Activated naive CD8-positive, alpha-beta T cell treated with anti-CD3 and anti-CD28 coated beads, Interleukin-2, amount 50 U/mL, for 24 hours (primary cell): ENCODE data around the gene CCDC57.

Experiments used
- ATAC-seq: fragments of 150-1000 bp; cut with Tn5 transposase; one replicate; pipeline ENCODE4 v1.10.0; 2021
- DNase-seq: peaks from one replicate; pipeline ENCODE4 v3.0.0; 2021
- H3K27ac Mint-ChIP-seq: one replicate; pipeline ENCODE4 v1.8.0; 2021; ENCODE audit warnings: mild to moderate bottlenecking, mixed read lengths
- H3K27me3 Mint-ChIP-seq: one replicate; pipeline ENCODE4 v1.8.0; 2021; ENCODE audit warnings: mixed read lengths
- H3K36me3 Mint-ChIP-seq: one replicate; pipeline ENCODE4 v1.8.0; 2021; ENCODE audit warnings: low read depth, mixed read lengths
- H3K4me1 Mint-ChIP-seq: one replicate; pipeline ENCODE4 v1.8.0; 2021; ENCODE audit warnings: mixed read lengths
- H3K4me3 Mint-ChIP-seq: one replicate; pipeline ENCODE4 v1.8.0; 2021; ENCODE audit warnings: mild to moderate bottlenecking, moderate library complexity, mixed read lengths
- H3K9me3 Mint-ChIP-seq: one replicate; pipeline ENCODE4 v1.8.0; 2021; ENCODE audit warnings: mixed read lengths

Gene CCDC57

GRCh38 chr17:82242698-82242976 is 30.0 kb upstream of the CCDC57 start:
- Mint-ChIP-seq H3K9me3 (no peaks in the 10 kb centered on the region), H3K36me3 (peaks cover 26% of the 10 kb centered on the region), H3K4me1 (peaks cover 43% of the 10 kb centered on the region), H3K27ac (peak overlapping the region; percentile 46), H3K27me3 (no peaks in the 10 kb centered on the region), H3K4me3 (no peak overlapping the region)
- ATAC-seq, result no peak
- DNase-seq, result no peak

- Mint-ChIP-seq H3K4me1 (peaks cover 42% of the 10 kb centered on the region), H3K9me3 (no peaks in the 10 kb centered on the region), H3K4me3 (peak overlapping the region; percentile 48), H3K27me3 (no peaks in the 10 kb centered on the region), H3K27ac (peak overlapping the region; percentile 73), H3K36me3 (peaks cover 20% of the 10 kb centered on the region)
- ATAC-seq (peak; percentile 11), DNase-seq (no peak)
These were observed 29.5 kb upstream of the CCDC57 start for GRCh38 chr17:82241926-82242697.

GRCh38 chr17:82241183-82241925 is 28.7 kb upstream of the CCDC57 start:
- peak overlapping the region; percentile 48 for H3K4me3 Mint-ChIP-seq
- H3K27me3 Mint-ChIP-seq, result no peaks in the 10 kb centered on the region
- H3K4me1 Mint-ChIP-seq, result peaks cover 42% of the 10 kb centered on the region

GRCh38 chr17:82240506-82241182 is 28.0 kb upstream of the CCDC57 start:
- Mint-ChIP-seq H3K4me3 (no peak overlapping the region), H3K9me3 (no peaks in the 10 kb centered on the region), H3K36me3 (peaks cover 20% of the 10 kb centered on the region), H3K27me3 (no peaks in the 10 kb centered on the region), H3K27ac (peak overlapping the region; percentile 42), H3K4me1 (peaks cover 46% of the 10 kb centered on the region)
- ATAC-seq, result no peak
- DNase-seq, result no peak

More at GRCh38 chr17:82241183-82241925, 28.7 kb upstream of the CCDC57 start:
- H3K36me3 Mint-ChIP-seq, result peaks cover 20% of the 10 kb centered on the region
- peak overlapping the region; percentile 73 for H3K27ac Mint-ChIP-seq
- DNase-seq, result peak; percentile 70
- peak; percentile 65 for ATAC-seq
- H3K9me3 Mint-ChIP-seq, result no peaks in the 10 kb centered on the region

- H3K27me3 Mint-ChIP-seq, result no peaks in the 10 kb centered on the region
- H3K36me3 Mint-ChIP-seq, result peaks cover 16% of the 10 kb centered on the region
- no peak for ATAC-seq
- no peaks in the 10 kb centered on the region for H3K9me3 Mint-ChIP-seq
- H3K27ac Mint-ChIP-seq, result no peak overlapping the region
- no peak for DNase-seq
- no peak overlapping the region for H3K4me3 Mint-ChIP-seq
- peaks cover 47% of the 10 kb centered on the region for H3K4me1 Mint-ChIP-seq
These were observed 27.4 kb upstream of the CCDC57 start for GRCh38 chr17:82239926-82240505.

- no peak overlapping the region for H3K27ac Mint-ChIP-seq
- DNase-seq, result no peak
- ATAC-seq, result no peak
- peaks cover 10% of the 10 kb centered on the region for H3K36me3 Mint-ChIP-seq
- H3K4me1 Mint-ChIP-seq, result peaks cover 46% of the 10 kb centered on the region
- no peaks in the 10 kb centered on the region for H3K27me3 Mint-ChIP-seq
- H3K9me3 Mint-ChIP-seq, result no peaks in the 10 kb centered on the region
- H3K4me3 Mint-ChIP-seq, result no peak overlapping the region
These were observed 26.8 kb upstream of the CCDC57 start for GRCh38 chr17:82239401-82239925.

- DNase-seq (peak; percentile 75), ATAC-seq (peak; percentile 56)
- Mint-ChIP-seq H3K36me3 (peaks cover 3% of the 10 kb centered on the region), H3K27ac (peak overlapping the region; percentile 67), H3K9me3 (no peaks in the 10 kb centered on the region), H3K27me3 (no peaks in the 10 kb centered on the region), H3K4me1 (peaks cover 45% of the 10 kb centered on the region), H3K4me3 (peak overlapping the region; percentile 34)
These were observed 26.0 kb upstream of the CCDC57 start for GRCh38 chr17:82238472-82239201.

- Mint-ChIP-seq H3K9me3 (no peaks in the 10 kb centered on the region), H3K36me3 (peaks cover 3% of the 10 kb centered on the region), H3K4me3 (peak overlapping the region; percentile 21), H3K27me3 (no peaks in the 10 kb centered on the region), H3K27ac (peak overlapping the region; percentile 67), H3K4me1 (peaks cover 45% of the 10 kb centered on the region)
- ATAC-seq (peak; percentile 1), DNase-seq (no peak)
These were observed 25.3 kb upstream of the CCDC57 start for GRCh38 chr17:82237746-82238471.

- peaks cover 3% of the 10 kb centered on the region for H3K36me3 Mint-ChIP-seq
- H3K9me3 Mint-ChIP-seq, result no peaks in the 10 kb centered on the region
- ATAC-seq (no peak), DNase-seq (no peak)
- H3K27me3 Mint-ChIP-seq, result no peaks in the 10 kb centered on the region
- no peak overlapping the region for H3K4me3 Mint-ChIP-seq
- H3K4me1 Mint-ChIP-seq, result peaks cover 41% of the 10 kb centered on the region
- no peak overlapping the region for H3K27ac Mint-ChIP-seq
These were observed 24.6 kb upstream of the CCDC57 start for GRCh38 chr17:82237083-82237745.

- Mint-ChIP-seq H3K27ac (no peak overlapping the region), H3K4me3 (no peak overlapping the region), H3K4me1 (peaks cover 33% of the 10 kb centered on the region), H3K36me3 (peaks cover 3% of the 10 kb centered on the region), H3K27me3 (no peaks in the 10 kb centered on the region), H3K9me3 (no peaks in the 10 kb centered on the region)
- peak; percentile 6 for ATAC-seq
- peak; percentile 75 for DNase-seq
These were observed 23.7 kb upstream of the CCDC57 start for GRCh38 chr17:82236142-82236971.

GRCh38 chr17:82235775-82236141 is 23.1 kb upstream of the CCDC57 start:
- ATAC-seq, result no peak
- peaks cover 28% of the 10 kb centered on the region for H3K4me1 Mint-ChIP-seq
- peaks cover 3% of the 10 kb centered on the region for H3K36me3 Mint-ChIP-seq
- no peaks in the 10 kb centered on the region for H3K27me3 Mint-ChIP-seq
- no peak overlapping the region for H3K27ac Mint-ChIP-seq
- H3K9me3 Mint-ChIP-seq, result no peaks in the 10 kb centered on the region
- no peak for DNase-seq
- H3K4me3 Mint-ChIP-seq, result no peak overlapping the region

- peaks cover 25% of the 10 kb centered on the region for H3K4me1 Mint-ChIP-seq
These were observed 22.6 kb upstream of the CCDC57 start for GRCh38 chr17:82235056-82235774.

More at GRCh38 chr17:82235056-82235774, 22.6 kb upstream of the CCDC57 start:
- Mint-ChIP-seq H3K4me3 (no peak overlapping the region), H3K27me3 (no peaks in the 10 kb centered on the region), H3K9me3 (no peaks in the 10 kb centered on the region), H3K36me3 (peaks cover 3% of the 10 kb centered on the region), H3K27ac (no peak overlapping the region)
- no peak for ATAC-seq
- DNase-seq, result no peak
